Astrocyte of the spinal cord (primary cell): ENCODE results near the gene SPINK5.
"Not testable (repeated sequence)": the region's sequence is repeated elsewhere in the genome, so short reads cannot be mapped to it uniquely, and the experiment has no call there.

Source experiments
- DNase-seq: peaks from one replicate; pipeline ENCODE4 v3.0.0; 2011; ENCODE audit warnings: low read depth, low spot score
- H3K4me3 ChIP-seq: 2 replicates; pipeline ENCODE4 v1.5.1; 2011; ENCODE audit warnings: low read depth, mild to moderate bottlenecking, low read length, moderate library complexity
- CTCF ChIP-seq: IDR thresholded peaks from 2 replicates; pipeline ENCODE4 v1.5.1; 2012; ENCODE audit warnings: low read depth, mild to moderate bottlenecking, low read length, inconsistent platforms
- in situ Hi-C: cut with HindIII; loops from 2 replicates; pipeline ENCODE4 v1.10.0; 2017; ENCODE audit warnings: low sequenced_read_pairs

The SPINK5 gene

GRCh38 chr5:148035676-148036075 lies 28.1 kb upstream of the SPINK5 start:
- TF ChIP-seq CTCF = no peak
- in situ Hi-C loops = no loop called here

GRCh38 chr5:148042881-148043280 lies 20.9 kb upstream of the SPINK5 start:
- in situ Hi-C loops = no loop called here
- no peak for DNase-seq
- H3K4me3 ChIP-seq = no peak overlapping the region
- TF ChIP-seq CTCF = no peak

More at GRCh38 chr5:148035676-148036075, 28.1 kb upstream of the SPINK5 start:
- no peak for DNase-seq
- no peak overlapping the region for H3K4me3 ChIP-seq

GRCh38 chr5:148043705-148044104 lies 20.1 kb upstream of the SPINK5 start:
- no peak for TF ChIP-seq CTCF
- in situ Hi-C loops = no loop called here
- no peak for DNase-seq
- no peak overlapping the region for H3K4me3 ChIP-seq

- in situ Hi-C loops, DNase-seq: not testable (repeated sequence)
Observed at GRCh38 chr5:148055160-148055559, 8.6 kb upstream of the SPINK5 start.

GRCh38 chr5:148060309-148060708 lies 3.5 kb upstream of the SPINK5 start:
- no peak for DNase-seq
- no peak for TF ChIP-seq CTCF
- no peak overlapping the region for H3K4me3 ChIP-seq
- in situ Hi-C loops = no loop called here

More at GRCh38 chr5:148055160-148055559, 8.6 kb upstream of the SPINK5 start:
- not testable (repeated sequence) for H3K4me3 ChIP-seq

GRCh38 chr5:148060881-148061280 lies 2.9 kb upstream of the SPINK5 start:
- in situ Hi-C loops = no loop called here
- no peak for DNase-seq
- H3K4me3 ChIP-seq = no peak overlapping the region
- no peak for TF ChIP-seq CTCF

- TF ChIP-seq CTCF = no peak
- in situ Hi-C loops = no loop called here
- DNase-seq = no peak
- no peak overlapping the region for H3K4me3 ChIP-seq
Observed at GRCh38 chr5:148070621-148071020, 6.8 kb downstream of the SPINK5 start.
